Stomach smooth muscle (tissue), 2 donors: Measurements from ENCODE around the gene C14orf93.
"Not testable (repeated sequence)": the region's sequence is repeated elsewhere in the genome, so short reads cannot be mapped to it uniquely, and the experiment has no call there.

Source experiments
- H3K27ac ChIP-seq: one replicate; pipeline ENCODE4 v1.7.0; 2013; ENCODE audit warnings: mild to moderate bottlenecking, low read length, inconsistent platforms
- H3K27me3 ChIP-seq, 2 donors: one replicate each; pipeline ENCODE4 v1.7.0; 2013; ENCODE audit warnings: low read length in 2 of 2; ENCODE audit not compliant: insufficient read depth in 2 of 2, control insufficient read depth in 1 of 2
- H3K36me3 ChIP-seq, 2 donors: one replicate each; pipeline ENCODE4 v1.7.0; 2013; ENCODE audit warnings: low read length in 2 of 2; ENCODE audit not compliant: control insufficient read depth in 2 of 2, insufficient read depth in 2 of 2
- H3K4me1 ChIP-seq: one replicate; pipeline ENCODE4 v1.7.0; 2013; ENCODE audit warnings: low read length; ENCODE audit not compliant: control insufficient read depth, insufficient read depth
- H3K4me3 ChIP-seq, 2 donors: one replicate each; pipeline ENCODE4 v1.7.0; 2013; ENCODE audit warnings: low read length in 2 of 2
- H3K9ac ChIP-seq, 2 donors: one replicate each; pipeline ENCODE4 v1.7.0; 2013; ENCODE audit warnings: low read length in 2 of 2, mild to moderate bottlenecking in 1 of 2
- H3K9me3 ChIP-seq, 2 donors: one replicate each; pipeline ENCODE4 v1.7.0; 2013; ENCODE audit warnings: low read length in 2 of 2; ENCODE audit not compliant: control insufficient read depth in 2 of 2
- donor health status: healthy.
- donor health status: Pancreatic carcinoma.

C14orf93 gene

DNA sequence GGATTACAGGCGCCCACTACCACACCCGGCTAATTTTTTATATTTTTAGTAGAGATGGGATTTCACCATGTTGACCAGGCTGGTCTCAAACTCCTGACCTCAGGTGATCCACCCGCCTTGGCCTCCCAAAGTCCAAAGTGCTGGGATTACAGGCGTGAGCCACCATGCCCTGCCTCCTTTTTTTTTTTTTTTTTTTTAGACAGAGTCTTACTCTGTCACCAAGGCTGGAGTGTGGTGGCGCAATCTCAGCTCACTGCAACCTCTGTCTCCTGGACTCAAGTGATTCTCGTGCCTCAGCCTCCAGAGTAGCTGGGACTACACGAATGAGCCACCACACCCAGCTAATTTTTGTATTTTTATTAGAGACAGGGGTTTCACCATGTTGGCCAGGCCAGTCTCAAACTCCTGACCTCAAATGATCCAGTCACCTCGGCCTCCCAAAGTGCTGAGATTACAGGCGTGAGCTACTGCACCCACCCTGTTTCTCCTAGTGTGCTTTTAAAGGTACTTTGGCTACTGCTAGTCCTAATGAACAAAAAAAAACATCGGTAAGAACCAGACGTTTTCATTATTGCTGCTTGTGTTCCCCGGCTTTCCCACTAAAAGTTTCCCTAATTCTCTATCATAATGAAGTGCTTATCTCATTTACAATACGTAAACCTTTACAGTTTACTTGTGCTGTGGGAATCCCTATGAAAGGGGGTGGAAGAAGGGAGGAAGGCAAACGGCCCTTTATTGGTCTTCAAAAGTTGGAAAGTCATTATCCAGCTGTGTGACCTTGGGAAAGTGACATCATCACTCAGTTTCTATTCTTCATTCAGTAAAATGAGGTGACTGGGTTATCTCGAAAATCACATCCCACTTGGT, 43.8 kb downstream of the C14orf93 start:
- not testable (repeated sequence) for H3K4me3 ChIP-seq, H3K36me3 ChIP-seq, H3K27me3 ChIP-seq, H3K4me1 ChIP-seq, H3K9ac ChIP-seq, H3K27ac ChIP-seq, H3K9me3 ChIP-seq

DNA sequence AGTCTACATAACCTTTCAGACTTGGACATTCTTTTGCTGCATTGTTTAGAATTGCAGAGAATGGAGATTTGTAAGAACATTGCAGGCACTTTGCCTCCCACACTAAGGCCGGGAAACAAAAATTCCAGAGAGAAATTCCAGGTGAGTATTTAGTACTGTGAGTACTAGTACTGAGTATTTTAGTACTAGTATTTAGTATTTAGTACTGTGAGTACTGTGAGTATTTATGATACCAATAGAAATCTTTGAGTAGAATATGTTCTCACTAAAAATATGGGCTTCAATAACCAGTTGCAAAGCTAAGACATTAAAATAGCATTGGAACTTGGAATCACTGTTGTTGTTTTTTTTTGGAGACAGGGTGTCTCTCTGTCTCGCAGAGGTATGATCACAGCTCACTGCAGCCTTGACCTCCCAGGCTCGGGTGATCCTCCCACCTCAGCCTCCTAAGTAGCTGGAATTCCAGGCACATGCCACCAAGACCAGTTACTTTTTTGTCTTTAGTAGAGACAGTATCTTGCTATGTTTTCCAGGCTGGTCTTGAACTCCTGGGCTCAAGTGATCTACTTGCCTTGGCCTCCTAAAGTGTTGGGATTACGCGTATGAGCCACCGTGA, 47.8 kb downstream of the C14orf93 start:
- no peaks in the 10 kb centered on the region for H3K9me3 ChIP-seq
- no peaks in the 10 kb centered on the region for H3K36me3 ChIP-seq
- no peak overlapping the region for H3K9ac ChIP-seq
- no peak overlapping the region for H3K4me3 ChIP-seq
- H3K27ac ChIP-seq: no peak overlapping the region
- H3K27me3 ChIP-seq: no peaks in the 10 kb centered on the region
- H3K4me1 ChIP-seq: no peaks in the 10 kb centered on the region

DNA sequence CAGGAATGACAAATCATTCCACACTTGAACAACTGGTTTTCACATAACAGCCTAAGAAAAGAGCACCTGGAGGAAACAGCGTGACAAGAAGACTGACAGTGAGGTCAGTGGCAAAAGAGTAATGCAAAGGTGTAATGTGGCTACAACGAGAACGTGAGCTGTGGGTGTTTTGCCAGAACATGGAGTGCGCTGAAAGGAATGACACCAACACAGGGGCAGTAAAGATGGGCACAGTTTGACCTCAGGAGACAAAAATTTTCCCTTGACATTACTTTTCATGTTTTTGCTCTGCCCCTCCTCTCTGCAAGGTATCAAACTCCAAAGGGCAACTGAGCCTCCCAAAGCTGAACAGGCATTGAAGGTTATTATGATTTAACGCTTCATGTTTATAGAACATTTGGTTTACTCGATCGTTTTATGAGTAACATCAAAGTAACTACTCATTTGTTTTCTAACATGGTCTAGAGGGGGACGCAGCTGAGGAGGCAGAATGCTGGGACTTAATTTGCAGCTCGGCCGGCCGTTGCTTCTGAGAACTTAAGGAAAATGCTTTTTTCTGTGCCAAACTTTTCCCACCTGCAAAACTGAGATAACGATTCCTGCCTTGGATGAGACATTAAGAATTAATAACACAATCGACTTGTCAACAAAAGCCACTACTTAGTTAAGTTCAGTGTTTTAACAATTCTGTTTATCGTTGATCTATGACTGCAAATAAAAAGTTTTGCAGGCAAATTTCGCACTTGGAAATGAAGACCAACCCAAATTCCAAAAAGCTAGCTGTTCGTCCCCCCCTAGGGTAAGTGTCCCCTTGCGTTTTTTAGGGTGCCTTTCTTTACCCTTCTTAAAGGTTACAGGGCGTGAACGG, 54.0 kb downstream of the C14orf93 start:
- no peaks in the 10 kb centered on the region for H3K27me3 ChIP-seq
- no peaks in the 10 kb centered on the region for H3K9me3 ChIP-seq
- peaks cover 0 to 4% of the 10 kb centered on the region in 2 donors for H3K36me3 ChIP-seq
- peaks cover 9% of the 10 kb centered on the region for H3K4me1 ChIP-seq
- peak overlapping the region; percentile 82 to 97 for H3K4me3 ChIP-seq
- H3K9ac ChIP-seq: peak overlapping the region; percentile 76 to 90
- H3K27ac ChIP-seq: peak overlapping the region; percentile 89

DNA sequence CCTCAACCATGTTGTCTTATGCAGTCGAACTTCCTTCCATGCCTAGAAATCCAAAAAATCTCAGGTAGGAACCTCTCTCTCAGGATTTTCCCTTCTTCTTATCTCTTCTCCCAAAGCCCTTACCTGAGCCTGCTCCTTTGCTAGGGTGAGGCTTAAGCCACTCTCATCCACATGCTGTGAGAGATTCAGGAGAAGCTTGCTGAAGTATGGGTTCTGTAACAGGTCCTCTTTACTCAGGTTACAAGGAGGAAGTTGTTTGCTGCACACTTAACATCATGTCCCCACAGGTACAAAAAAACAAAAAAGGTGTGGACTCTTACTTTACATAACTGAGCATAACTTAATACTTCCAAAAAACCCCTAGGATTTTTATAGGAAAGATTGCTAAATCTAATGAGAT, 57.5 kb downstream of the C14orf93 start:
- Histone ChIP-seq H3K27ac (no peak overlapping the region), H3K36me3 (peaks cover 5 to 10% of the 10 kb centered on the region in 2 donors), H3K9ac (no peak overlapping the region), H3K9me3 (no peaks in the 10 kb centered on the region), H3K4me3 (no peak overlapping the region), H3K4me1 (peaks cover 9% of the 10 kb centered on the region), H3K27me3 (no peaks in the 10 kb centered on the region)

DNA sequence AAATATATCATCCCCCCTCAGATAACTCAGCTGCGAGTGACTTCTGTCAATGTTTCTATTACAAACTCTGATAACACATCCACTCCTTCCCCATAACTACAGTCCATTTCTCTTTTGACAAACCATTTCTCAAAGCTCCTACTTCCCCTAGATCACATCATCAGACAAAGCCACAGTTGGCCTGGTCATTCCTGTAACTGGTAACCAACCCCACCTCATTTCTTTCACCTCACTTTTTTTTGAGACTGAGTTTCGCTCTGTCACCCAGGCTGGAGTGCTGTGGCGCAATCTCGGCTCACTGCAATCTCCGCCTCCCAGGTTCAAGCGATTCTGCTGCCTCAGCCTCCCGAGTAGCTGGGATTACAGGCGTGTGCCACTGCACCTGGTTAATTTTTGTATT, 58.1 kb downstream of the C14orf93 start:
- not testable (repeated sequence) for H3K4me1 ChIP-seq, H3K9ac ChIP-seq, H3K27me3 ChIP-seq, H3K9me3 ChIP-seq, H3K4me3 ChIP-seq, H3K27ac ChIP-seq
- peaks cover 10 to 16% of the 10 kb centered on the region in 2 donors for H3K36me3 ChIP-seq

DNA sequence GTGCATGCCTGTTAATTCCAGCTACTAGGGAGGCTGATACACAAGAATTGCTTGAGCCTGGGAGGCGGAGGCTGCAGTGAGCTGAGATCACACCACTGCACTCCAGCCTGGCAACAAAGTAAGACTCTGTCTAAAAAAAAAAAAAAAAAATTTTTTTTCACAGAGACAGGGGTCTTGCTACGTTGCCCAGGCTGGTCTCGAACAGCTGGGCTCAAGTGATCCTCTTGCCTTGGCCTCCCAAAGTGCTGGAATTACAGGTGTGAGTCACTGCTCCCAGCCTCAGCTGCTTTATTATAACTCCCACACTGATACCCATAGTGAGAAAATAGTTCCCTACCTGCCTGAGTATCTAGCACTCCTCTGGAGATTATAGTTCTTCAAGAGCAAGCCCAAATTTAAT, 64.3 kb downstream of the C14orf93 start:
- Histone ChIP-seq H3K4me1 (no peaks in the 10 kb centered on the region), H3K9ac (no peak overlapping the region), H3K9me3 (no peaks in the 10 kb centered on the region), H3K4me3 (no peak overlapping the region), H3K27me3 (no peaks in the 10 kb centered on the region), H3K36me3 (peaks cover 16 to 19% of the 10 kb centered on the region in 2 donors), H3K27ac (no peak overlapping the region)

DNA sequence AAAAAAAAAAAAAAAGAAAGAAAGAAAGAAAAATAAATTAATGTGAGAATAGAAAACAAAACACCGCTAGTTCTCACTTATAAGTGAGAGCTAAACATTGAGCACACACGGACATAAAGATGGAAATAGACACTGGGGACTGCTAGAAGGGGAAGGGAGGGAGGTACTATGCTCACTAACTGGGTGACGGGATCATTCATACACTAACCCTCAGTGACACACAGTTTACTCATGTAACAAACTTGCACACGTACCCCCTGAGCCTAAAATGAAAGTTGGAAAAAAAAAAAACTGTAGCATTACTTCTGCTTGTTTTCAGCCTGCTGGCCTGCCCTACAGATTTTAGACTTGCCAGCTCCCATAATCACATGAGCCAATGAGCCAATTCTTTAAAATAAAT, 70.3 kb downstream of the C14orf93 start:
- Histone ChIP-seq H3K27ac (no peak overlapping the region), H3K4me1 (no peaks in the 10 kb centered on the region), H3K9ac (no peak overlapping the region), H3K9me3 (no peaks in the 10 kb centered on the region), H3K4me3 (no peak overlapping the region), H3K27me3 (no peaks in the 10 kb centered on the region), H3K36me3 (peaks cover 3 to 6% of the 10 kb centered on the region in 2 donors)
